Memory B cell (primary cell): ENCODE data around the gene MAP3K13.

Source experiments
- ATAC-seq: fragments of 150-1000 bp; cut with Tn5 transposase; 2 replicates; pipeline ENCODE4 v1.10.0; 2021; ENCODE audit warnings: low read depth, mild to moderate bottlenecking, moderate library complexity
- DNase-seq, 2 donors: peaks; one replicate each; pipeline ENCODE4 v3.0.0; 2022; ENCODE audit warnings: low spot score in 2 of 2
- H3K27ac Mint-ChIP-seq: one replicate; pipeline ENCODE4 v1.8.0; 2022; ENCODE audit warnings: mild to moderate bottlenecking, moderate library complexity, mixed read lengths
- H3K27me3 Mint-ChIP-seq: one replicate; pipeline ENCODE4 v1.8.0; 2022; ENCODE audit warnings: mixed read lengths
- H3K36me3 Mint-ChIP-seq: one replicate; pipeline ENCODE4 v1.8.0; 2022; ENCODE audit warnings: mild to moderate bottlenecking, mixed read lengths
- H3K4me1 Mint-ChIP-seq: one replicate; pipeline ENCODE4 v1.8.0; 2022; ENCODE audit warnings: mixed read lengths
- H3K4me3 Mint-ChIP-seq: one replicate; pipeline ENCODE4 v1.8.0; 2022; ENCODE audit warnings: mild to moderate bottlenecking, moderate library complexity, mixed read lengths
- H3K9me3 Mint-ChIP-seq: one replicate; pipeline ENCODE4 v1.8.0; 2022; ENCODE audit warnings: mixed read lengths

The MAP3K13 gene

DNA sequence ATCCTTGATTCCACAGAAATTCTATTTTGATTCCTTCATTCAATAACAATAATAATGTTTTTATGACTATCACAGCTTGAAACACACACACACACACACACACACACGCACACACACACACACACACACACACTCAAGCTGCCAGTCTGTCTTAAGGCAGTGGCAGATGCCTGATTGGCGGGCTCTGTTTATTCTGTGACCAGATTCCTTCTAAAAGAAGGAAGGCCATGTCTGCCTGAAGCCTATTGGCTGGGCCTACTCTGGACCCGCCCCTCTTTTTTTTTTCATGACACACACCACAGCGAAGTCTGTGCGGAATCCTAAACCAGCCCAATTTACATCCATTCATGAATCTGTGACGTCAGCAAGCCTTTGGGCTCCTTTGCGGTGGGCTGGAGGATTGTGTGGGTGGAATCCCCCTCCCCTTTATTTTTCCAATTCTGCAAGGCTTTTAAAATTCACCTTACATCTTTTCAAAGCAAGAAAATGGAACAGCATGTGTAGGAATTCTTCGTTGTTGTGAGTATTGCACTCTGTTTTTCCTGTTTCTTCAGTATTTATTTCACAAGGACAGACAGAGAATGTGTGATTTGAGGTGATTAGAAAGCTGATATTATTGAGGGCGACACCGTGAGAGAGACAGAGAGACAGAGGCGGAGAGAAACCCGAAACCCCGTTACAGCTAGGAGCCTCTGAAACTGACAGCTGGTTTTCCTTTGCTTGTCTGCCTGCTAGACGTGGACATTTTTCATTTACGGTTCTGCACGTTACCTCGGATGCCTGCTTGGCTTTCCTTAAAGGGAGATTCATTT lies at the start of gene MAP3K13:
MAP3K13 (plus strand) TSS at position 287 of the 812 bp plus-strand sequence. CDS start 65,446 bp downstream, outside the sequence.
- peak; percentile 14 to 18 for DNase-seq
- Mint-ChIP-seq H3K9me3 (no peaks in the 10 kb centered on the region), H3K4me3 (peak within 1 kb of the TSS; percentile 87), H3K27me3 (peaks cover 15% of the 10 kb centered on the region), H3K36me3 (peaks cover 2% of the 10 kb centered on the region), H3K4me1 (peaks cover 8% of the 10 kb centered on the region), H3K27ac (peak within 1 kb of the TSS; percentile 7)
- peak; percentile 95 for ATAC-seq

GRCh38 chr3:185313693-185314246 lies 49.2 kb upstream of the MAP3K13 start:
- no peak for DNase-seq
- H3K27ac Mint-ChIP-seq, result no peak overlapping the region

DNA sequence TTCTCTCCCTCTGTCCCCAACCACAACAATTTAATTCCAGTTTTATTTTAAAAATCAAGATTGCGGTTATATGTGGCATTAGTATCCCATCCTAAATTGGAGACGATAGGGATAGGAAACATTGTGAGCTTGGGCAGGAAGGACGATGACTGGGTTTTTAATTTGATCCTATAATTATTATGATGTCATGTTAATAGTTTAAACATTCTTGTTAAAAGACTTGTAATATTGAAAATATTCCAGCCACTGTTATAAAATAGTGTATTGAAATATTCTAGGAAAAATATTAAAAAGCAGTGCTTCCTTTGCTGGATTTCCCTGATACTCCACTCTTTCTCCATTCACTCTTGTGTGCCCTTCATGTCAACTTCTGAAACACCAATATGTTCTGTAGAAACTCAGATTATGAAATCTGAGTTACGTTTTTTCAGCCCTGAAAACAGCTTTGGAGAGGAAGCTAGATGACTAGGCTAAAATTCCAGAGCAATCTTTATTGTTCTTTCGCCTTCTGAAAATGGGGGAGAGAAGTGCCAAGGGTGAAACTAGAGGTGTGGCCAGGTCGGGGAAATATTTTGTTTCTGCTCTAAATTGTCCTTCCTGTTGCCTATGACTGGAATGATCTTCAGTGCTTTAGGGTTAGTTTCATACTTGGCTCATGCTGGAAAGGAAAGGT lies 46.1 kb upstream of the MAP3K13 start:
- ATAC-seq, result no peak
- no peak overlapping the region for H3K4me3 Mint-ChIP-seq
- H3K9me3 Mint-ChIP-seq, result no peaks in the 10 kb centered on the region
- no peak for DNase-seq
- H3K36me3 Mint-ChIP-seq, result no peaks in the 10 kb centered on the region
- H3K27me3 Mint-ChIP-seq, result no peaks in the 10 kb centered on the region
- H3K27ac Mint-ChIP-seq, result no peak overlapping the region
- H3K4me1 Mint-ChIP-seq, result peaks cover 3% of the 10 kb centered on the region

More at GRCh38 chr3:185313693-185314246, 49.2 kb upstream of the MAP3K13 start:
- H3K4me1 Mint-ChIP-seq, result peaks cover 3% of the 10 kb centered on the region
- no peak overlapping the region for H3K4me3 Mint-ChIP-seq
- no peaks in the 10 kb centered on the region for H3K27me3 Mint-ChIP-seq
- H3K9me3 Mint-ChIP-seq, result peaks cover 5% of the 10 kb centered on the region
- peaks cover 10% of the 10 kb centered on the region for H3K36me3 Mint-ChIP-seq
- ATAC-seq, result no peak

GRCh38 chr3:185317674-185318073 lies 45.3 kb upstream of the MAP3K13 start:
- Mint-ChIP-seq H3K4me1 (peaks cover 3% of the 10 kb centered on the region), H3K4me3 (no peak overlapping the region), H3K36me3 (no peaks in the 10 kb centered on the region), H3K9me3 (no peaks in the 10 kb centered on the region), H3K27me3 (no peaks in the 10 kb centered on the region), H3K27ac (no peak overlapping the region)
- no peak for DNase-seq
- ATAC-seq, result no peak

- Mint-ChIP-seq H3K4me1 (peaks cover 3% of the 10 kb centered on the region), H3K27ac (no peak overlapping the region), H3K27me3 (no peaks in the 10 kb centered on the region), H3K9me3 (no peaks in the 10 kb centered on the region), H3K36me3 (no peaks in the 10 kb centered on the region), H3K4me3 (no peak overlapping the region)
- no peak for ATAC-seq
- no peak for DNase-seq
Measured at GRCh38 chr3:185318141-185318540, 44.8 kb upstream of the MAP3K13 start.

DNA sequence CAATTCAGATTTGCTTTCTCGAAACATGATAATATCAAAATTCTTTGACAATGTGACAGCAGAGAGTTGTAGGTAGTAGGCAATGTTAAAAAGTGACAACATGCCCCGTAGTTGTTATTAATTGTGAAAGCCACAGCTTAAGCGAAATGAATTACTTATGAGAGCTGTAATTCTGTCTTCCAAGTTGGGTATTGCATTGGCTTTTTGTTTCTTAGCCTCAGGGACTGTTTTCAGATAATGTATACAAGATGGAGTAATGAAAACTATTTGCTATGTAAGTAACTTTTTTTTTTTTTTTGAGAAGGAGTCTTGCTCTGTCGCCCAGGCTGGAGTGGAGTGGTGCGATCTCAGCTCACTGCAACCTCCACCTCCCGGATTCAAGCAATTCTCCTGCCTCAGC lies 43.1 kb upstream of the MAP3K13 start:
- no peak overlapping the region for H3K4me3 Mint-ChIP-seq
- H3K36me3 Mint-ChIP-seq, result peaks cover 2% of the 10 kb centered on the region
- ATAC-seq (no peak), DNase-seq (no peak)
- H3K27me3 Mint-ChIP-seq, result no peaks in the 10 kb centered on the region
- H3K27ac Mint-ChIP-seq, result no peak overlapping the region
- peaks cover 3% of the 10 kb centered on the region for H3K4me1 Mint-ChIP-seq
- H3K9me3 Mint-ChIP-seq, result no peaks in the 10 kb centered on the region

- no peak overlapping the region for H3K27ac Mint-ChIP-seq
- peaks cover 2% of the 10 kb centered on the region for H3K27me3 Mint-ChIP-seq
- DNase-seq (no peak), ATAC-seq (no peak)
- no peaks in the 10 kb centered on the region for H3K9me3 Mint-ChIP-seq
- peaks cover 6% of the 10 kb centered on the region for H3K4me1 Mint-ChIP-seq
- peaks cover 2% of the 10 kb centered on the region for H3K36me3 Mint-ChIP-seq
- H3K4me3 Mint-ChIP-seq, result no peak overlapping the region
Measured at GRCh38 chr3:185320949-185321348, 42.0 kb upstream of the MAP3K13 start.

- DNase-seq (no peak), ATAC-seq (no peak)
- Mint-ChIP-seq H3K4me3 (no peak overlapping the region), H3K4me1 (peaks cover 3% of the 10 kb centered on the region), H3K27ac (no peak overlapping the region), H3K9me3 (no peaks in the 10 kb centered on the region), H3K27me3 (peaks cover 2% of the 10 kb centered on the region), H3K36me3 (peaks cover 2% of the 10 kb centered on the region)
Measured at GRCh38 chr3:185322101-185322719, 40.7 kb upstream of the MAP3K13 start.

DNA sequence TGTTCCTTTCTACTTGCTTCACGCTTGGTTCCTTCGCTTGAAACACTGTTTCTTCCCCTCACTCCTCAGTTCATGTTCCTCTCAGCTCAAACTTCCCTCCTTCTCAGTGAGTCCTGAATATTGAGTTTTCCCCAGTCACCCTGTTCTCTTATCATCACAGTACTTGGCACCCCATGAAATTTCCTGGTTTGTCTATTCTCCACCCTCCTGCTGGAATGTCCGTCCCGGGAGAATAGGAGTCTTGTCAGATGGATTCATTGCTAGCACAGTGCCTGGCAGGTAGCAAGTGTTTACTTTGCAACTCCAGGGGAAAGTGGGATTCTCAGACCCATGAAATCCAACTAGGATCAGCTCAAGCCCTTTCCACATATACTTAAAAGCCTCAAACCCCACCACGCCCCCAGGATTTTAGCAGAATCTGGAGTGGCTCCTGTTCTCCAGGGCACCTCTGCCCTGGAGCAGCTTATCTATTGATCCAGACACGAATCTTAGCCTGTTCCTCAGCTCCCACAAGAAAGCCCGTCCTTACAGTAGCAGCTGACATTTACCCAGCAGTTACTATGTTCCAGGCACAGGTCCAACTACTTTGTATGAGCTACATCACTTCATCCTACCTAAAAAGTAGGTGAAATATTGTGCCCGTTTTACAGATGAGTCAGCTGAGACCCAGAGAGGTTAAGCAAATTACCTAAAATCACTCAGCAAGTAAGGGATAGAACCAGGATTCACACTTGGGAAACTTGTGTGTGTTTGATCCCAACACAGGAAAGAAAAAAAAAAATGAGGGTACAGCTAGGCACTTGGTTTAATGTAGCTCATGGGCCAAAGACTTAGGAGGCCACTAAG lies 36.8 kb upstream of the MAP3K13 start:
- Mint-ChIP-seq H3K27ac (no peak overlapping the region), H3K9me3 (no peaks in the 10 kb centered on the region), H3K4me3 (no peak overlapping the region), H3K27me3 (peaks cover 2% of the 10 kb centered on the region), H3K36me3 (peaks cover 2% of the 10 kb centered on the region), H3K4me1 (peaks cover 3% of the 10 kb centered on the region)
- ATAC-seq, result no peak
- no peak for DNase-seq

- Mint-ChIP-seq H3K4me1 (peaks cover 3% of the 10 kb centered on the region), H3K27me3 (peaks cover 2% of the 10 kb centered on the region), H3K27ac (no peak overlapping the region), H3K4me3 (no peak overlapping the region), H3K9me3 (no peaks in the 10 kb centered on the region), H3K36me3 (peaks cover 2% of the 10 kb centered on the region)
- DNase-seq, result no peak
- no peak for ATAC-seq
Measured at GRCh38 chr3:185327062-185327461, 35.9 kb upstream of the MAP3K13 start.

GRCh38 chr3:185328324-185329004 lies 34.5 kb upstream of the MAP3K13 start:
- Mint-ChIP-seq H3K36me3 (peaks cover 2% of the 10 kb centered on the region), H3K4me1 (peaks cover 5% of the 10 kb centered on the region), H3K27ac (no peak overlapping the region), H3K27me3 (peaks cover 2% of the 10 kb centered on the region), H3K9me3 (no peaks in the 10 kb centered on the region), H3K4me3 (no peak overlapping the region)
- DNase-seq (no peak), ATAC-seq (no peak)

DNA sequence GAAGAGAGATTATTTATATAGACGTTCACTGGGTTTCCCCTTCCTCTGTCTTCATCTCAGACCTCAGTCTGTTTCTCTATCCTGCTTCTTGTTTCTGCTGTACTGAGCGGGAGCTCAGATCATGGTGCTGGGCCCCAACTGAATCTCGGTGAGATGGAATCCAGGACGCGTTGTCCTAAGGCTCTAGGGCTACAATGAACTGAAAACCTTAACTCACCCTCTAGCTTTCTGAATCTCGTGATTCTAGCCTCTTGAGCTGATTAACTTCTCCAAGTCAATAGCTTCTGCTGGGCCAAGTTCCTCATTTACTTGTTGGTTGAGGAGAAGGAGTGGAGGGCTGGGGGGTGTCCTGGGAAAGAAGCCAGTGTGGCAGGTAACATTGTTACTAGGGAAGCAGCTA lies 32.7 kb upstream of the MAP3K13 start:
- no peaks in the 10 kb centered on the region for H3K9me3 Mint-ChIP-seq
- H3K4me3 Mint-ChIP-seq, result no peak overlapping the region
- H3K27ac Mint-ChIP-seq, result no peak overlapping the region
- peaks cover 5% of the 10 kb centered on the region for H3K4me1 Mint-ChIP-seq
- H3K36me3 Mint-ChIP-seq, result no peaks in the 10 kb centered on the region
- H3K27me3 Mint-ChIP-seq, result peaks cover 2% of the 10 kb centered on the region
- DNase-seq, result no peak
- ATAC-seq, result no peak

GRCh38 chr3:185330644-185331043 lies 32.3 kb upstream of the MAP3K13 start:
- no peak for DNase-seq
- no peaks in the 10 kb centered on the region for H3K36me3 Mint-ChIP-seq
- H3K4me1 Mint-ChIP-seq, result peaks cover 5% of the 10 kb centered on the region
- no peak overlapping the region for H3K4me3 Mint-ChIP-seq
- ATAC-seq, result no peak
- H3K9me3 Mint-ChIP-seq, result no peaks in the 10 kb centered on the region
- no peak overlapping the region for H3K27ac Mint-ChIP-seq
- H3K27me3 Mint-ChIP-seq, result peaks cover 2% of the 10 kb centered on the region
